HG03439 (cell line): Measurements from ENCODE around the gene CD8B.
A peak's percentile ranks its signal among the peaks of the same experiment; 100 is the strongest.
"Not testable (repeated sequence)": the region's sequence is repeated elsewhere in the genome, so short reads cannot be mapped to it uniquely, and the experiment has no call there.

Experiments
- ATAC-seq: cut with Tn5 transposase; IDR thresholded peaks from one replicate; pipeline ENCODE4 v1.9.1; 2021; ENCODE audit warnings: mild to moderate bottlenecking, moderate library complexity; ENCODE audit not compliant: unreplicated experiment

The CD8B gene

GRCh38 chr2:86836915-86837695 is 24.6 kb downstream of the CD8B start:
- ATAC-seq, result not testable (repeated sequence)

- ATAC-seq, result not testable (repeated sequence)
Measured at GRCh38 chr2:86835548-86835889, 26.2 kb downstream of the CD8B start.

- no peak for ATAC-seq
Measured at GRCh38 chr2:86833315-86833714, 28.4 kb downstream of the CD8B start.

GRCh38 chr2:86832334-86833096 is 29.2 kb downstream of the CD8B start:
- ATAC-seq, result no peak

- ATAC-seq, result no peak
Measured at GRCh38 chr2:86831537-86831936, 30.1 kb downstream of the CD8B start.

GRCh38 chr2:86826951-86827350 is 34.7 kb downstream of the CD8B start:
- ATAC-seq, result no peak

- no peak for ATAC-seq
Measured at GRCh38 chr2:86825693-86826381, 35.8 kb downstream of the CD8B start.

GRCh38 chr2:86825036-86825692 is 36.5 kb downstream of the CD8B start:
- ATAC-seq, result no peak

- no peak for ATAC-seq
Measured at GRCh38 chr2:86822668-86823345, 38.9 kb downstream of the CD8B start.

- ATAC-seq, result no peak
Measured at GRCh38 chr2:86821842-86822241, 39.8 kb downstream of the CD8B start.

GRCh38 chr2:86821306-86821705 is 40.4 kb downstream of the CD8B start:
- ATAC-seq, result no peak

- no peak for ATAC-seq
Measured at GRCh38 chr2:86818957-86819356, 42.7 kb downstream of the CD8B start.

- ATAC-seq, result no peak
Measured at GRCh38 chr2:86818114-86818801, 43.4 kb downstream of the CD8B start.

- no peak for ATAC-seq
Measured at GRCh38 chr2:86815611-86816010, 46.1 kb downstream of the CD8B start.

GRCh38 chr2:86809481-86810121 is 52.1 kb downstream of the CD8B start:
- no peak for ATAC-seq

GRCh38 chr2:86808315-86809161 is 53.1 kb downstream of the CD8B start:
- ATAC-seq, result peak; percentile 91

GRCh38 chr2:86807468-86808275 is 54.0 kb downstream of the CD8B start:
- ATAC-seq, result no peak

GRCh38 chr2:86807133-86807467 is 54.6 kb downstream of the CD8B start:
- no peak for ATAC-seq
